ENCODE results near the gene ASNS.
"Not testable (repeated sequence)": the region's sequence is repeated elsewhere in the genome, so short reads cannot be mapped to it uniquely, and the experiment has no call there.

ASNS gene, protein sequence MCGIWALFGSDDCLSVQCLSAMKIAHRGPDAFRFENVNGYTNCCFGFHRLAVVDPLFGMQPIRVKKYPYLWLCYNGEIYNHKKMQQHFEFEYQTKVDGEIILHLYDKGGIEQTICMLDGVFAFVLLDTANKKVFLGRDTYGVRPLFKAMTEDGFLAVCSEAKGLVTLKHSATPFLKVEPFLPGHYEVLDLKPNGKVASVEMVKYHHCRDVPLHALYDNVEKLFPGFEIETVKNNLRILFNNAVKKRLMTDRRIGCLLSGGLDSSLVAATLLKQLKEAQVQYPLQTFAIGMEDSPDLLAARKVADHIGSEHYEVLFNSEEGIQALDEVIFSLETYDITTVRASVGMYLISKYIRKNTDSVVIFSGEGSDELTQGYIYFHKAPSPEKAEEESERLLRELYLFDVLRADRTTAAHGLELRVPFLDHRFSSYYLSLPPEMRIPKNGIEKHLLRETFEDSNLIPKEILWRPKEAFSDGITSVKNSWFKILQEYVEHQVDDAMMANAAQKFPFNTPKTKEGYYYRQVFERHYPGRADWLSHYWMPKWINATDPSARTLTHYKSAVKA

DNA sequence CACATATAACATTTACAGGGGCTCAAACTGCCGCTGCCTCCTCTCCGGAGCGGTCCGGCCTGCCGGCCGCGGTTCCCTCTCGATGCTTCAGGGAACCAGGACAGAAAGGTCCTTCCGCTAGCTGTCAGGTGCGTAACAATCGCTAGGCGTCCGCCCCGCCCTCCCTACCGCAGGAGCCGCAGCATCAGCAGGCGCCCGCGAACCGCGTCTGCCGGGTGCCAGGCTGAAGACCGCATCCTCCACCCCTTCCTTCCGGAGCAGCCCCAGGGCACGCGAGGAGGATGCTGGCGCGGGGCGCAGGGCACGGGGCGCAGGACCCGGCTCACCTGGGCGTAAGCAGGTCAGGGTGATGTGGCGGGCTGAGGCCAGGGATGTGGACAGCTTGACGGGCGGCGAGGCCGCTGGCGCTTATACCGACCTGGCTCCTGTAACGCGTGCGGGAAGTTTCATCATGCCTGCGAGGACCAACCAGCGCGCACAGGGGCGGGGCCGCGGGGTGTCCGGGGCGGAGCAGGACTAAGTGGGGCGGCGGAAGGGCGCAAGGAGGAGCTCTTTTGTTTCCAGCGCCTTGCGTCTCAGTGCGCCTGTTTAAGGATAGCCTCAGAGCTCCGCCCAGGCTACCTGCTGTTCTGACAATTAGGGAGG is at the start of gene ASNS:
TSS of gene ASNS (minus strand) at position 384 of the 645 bp plus-strand sequence. CDS start 3,252 bp downstream, outside the sequence.
- in situ Hi-C loops (cut with MboI; ENCODE audit: low sequenced_read_pairs): no loop called here

DNA sequence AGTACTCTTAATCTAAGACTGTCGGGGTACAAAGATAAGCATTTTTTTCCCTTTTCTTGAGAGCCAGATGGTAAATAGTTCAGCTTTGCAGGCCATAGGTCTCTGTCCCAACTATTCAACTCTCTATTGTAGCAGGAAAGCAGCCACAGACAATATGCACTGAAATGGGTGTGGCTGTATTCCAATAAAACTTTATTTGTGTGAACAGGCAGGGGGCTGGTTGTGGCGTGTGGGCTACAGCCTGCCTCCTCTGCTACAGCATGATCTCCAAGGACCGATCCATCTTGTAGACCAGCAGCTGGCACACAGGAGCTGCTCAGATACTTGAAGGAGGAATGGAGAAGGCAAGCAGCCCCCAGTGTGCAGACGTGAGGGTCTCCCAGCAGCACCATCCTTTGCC is 49.0 kb upstream of the ASNS start:
- in situ Hi-C loops (cut with MboI; ENCODE audit: low sequenced_read_pairs): not testable (repeated sequence)

DNA sequence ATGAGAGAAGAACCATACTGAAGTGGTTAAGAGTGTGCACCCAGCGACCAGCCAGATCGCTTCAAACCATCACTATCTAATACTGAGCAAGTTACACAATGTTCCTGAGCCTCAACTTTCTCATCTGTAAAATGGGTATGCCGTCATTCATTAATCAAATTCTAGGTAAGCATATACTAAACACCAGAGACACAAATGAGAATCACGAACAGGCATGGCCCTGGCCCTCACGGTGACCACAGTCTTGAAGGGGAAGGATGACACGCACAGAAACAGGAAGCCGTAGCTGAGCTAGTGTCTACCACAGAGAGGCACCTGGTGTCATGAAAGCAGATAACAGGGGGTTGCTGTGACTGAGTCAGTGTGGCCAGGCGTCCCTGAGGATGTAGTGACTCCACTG is 43.1 kb upstream of the ASNS start:
- in situ Hi-C loops (cut with MboI; ENCODE audit: low sequenced_read_pairs): not testable (repeated sequence)

DNA sequence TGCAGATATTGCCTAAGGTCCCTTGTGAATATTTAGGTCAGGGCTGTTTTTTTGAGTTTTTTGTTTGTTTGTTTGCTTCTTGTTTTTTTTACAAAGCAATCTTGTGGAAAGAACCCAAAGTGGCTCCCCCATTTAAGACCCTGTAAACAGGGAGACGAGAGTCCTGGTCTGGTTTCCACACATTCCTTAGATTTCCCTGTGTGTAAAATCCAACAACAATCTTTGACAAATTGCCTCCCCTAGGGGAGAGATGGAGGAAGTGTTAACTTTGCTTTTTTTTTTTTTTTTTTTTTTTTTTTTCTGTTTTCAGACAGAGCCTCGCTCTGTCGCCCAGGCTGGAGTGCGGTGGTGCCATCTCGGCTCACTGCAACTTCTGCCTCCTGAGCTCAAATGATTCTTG is 40.1 kb upstream of the ASNS start:
- in situ Hi-C loops (cut with MboI; ENCODE audit: low sequenced_read_pairs): not testable (repeated sequence)

DNA sequence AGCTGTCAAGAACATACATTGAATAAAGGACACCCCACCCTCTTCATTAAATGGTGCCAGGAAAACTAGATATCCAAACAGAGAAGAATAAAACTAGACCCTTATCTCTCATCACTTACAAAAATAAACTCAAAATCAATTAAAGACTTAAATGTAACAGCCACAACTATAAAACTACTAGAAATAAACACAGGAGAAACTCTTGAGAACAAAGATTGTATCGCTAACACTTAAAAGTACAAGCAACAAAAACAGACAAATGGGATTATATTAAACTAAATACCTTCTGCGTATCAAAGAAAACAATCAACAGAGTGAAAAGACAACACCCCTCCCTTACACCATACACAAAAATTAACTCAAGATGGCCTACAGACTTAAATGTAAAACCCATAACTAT is 24.7 kb upstream of the ASNS start:
- in situ Hi-C loops (cut with MboI; ENCODE audit: low sequenced_read_pairs): not testable (repeated sequence)

DNA sequence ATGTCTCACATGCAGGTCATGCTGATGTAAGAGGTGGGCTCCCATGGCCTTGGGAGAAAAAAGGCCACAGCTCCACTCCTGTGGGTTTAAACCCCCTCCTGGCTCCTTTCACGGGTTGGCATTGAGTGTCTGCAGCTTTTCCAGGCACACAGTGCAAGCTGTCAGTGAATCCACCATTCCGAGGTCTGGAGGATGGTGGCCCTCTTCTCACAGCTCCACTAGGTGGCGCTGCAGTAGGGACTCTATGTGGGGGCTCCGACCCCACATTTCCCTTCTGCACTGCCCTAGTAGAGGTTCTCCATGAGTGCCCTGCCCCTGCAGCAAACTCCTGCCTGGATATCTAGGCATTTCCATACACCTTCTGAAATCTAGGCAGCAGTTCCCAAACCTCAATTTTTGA is 19.5 kb upstream of the ASNS start:
- in situ Hi-C loops (cut with MboI; ENCODE audit: low sequenced_read_pairs): not testable (repeated sequence)

DNA sequence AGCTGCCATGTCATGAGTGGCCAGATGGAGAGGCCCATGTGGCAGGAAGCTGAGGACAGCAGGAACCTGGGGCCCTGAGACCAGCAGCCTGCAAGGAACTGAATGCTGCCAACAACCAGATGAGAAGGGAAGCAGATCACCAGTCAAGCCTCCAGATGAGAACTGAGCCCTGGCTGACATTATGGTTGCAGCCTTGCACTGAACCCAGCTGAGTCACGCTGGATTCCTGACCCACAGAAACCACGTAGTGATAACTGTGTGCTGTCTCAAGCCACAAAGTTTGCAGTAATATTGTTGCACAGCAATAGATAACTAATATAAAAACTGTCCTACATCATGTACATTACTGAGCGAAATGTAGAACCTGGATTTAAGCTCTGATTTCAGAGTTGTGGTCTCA is 7.3 kb upstream of the ASNS start:
- in situ Hi-C loops (cut with MboI; ENCODE audit: low sequenced_read_pairs): not testable (repeated sequence)

DNA sequence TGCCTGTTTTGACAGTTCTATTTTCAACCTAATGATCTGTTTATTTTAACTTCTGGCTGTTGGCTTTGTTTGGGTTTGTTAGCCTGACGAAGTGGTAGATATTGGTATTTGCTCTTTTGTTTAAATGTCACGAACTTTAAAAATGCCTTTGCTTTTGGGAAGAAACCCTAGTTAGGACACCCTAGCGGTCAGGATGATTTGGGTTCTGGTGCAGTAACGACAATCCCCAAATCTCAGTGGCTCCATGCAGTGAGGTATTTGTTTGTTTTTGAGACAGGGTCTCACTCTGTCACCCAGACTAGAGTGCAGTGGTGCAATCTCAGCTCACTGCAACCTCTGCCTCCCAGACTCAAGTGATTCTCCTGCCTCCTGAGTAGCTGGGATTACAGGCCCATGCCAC is 2.7 kb upstream of the ASNS start:
- in situ Hi-C loops (cut with MboI; ENCODE audit: low sequenced_read_pairs): not testable (repeated sequence)

DNA sequence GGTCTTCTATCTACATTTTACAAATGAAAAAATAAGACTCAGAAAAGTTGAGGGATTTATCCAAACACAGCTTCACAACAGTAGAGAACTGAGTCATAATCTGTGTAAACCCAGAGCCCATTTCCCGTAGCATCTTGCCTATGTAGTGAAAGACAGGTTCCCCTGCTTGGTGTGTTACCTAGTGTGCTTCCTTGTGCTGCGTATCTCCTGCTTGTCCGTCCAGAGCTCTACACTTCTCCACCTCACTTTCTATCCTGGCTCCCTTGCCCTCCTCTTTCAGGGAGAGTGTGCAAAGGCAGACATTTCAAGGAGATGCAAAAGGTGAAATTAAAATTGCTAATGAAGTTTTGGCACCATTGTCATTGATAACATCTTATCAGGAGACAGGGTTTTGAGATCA is 1.4 kb upstream of the ASNS start:
- in situ Hi-C loops (cut with MboI; ENCODE audit: low sequenced_read_pairs): no loop called here

DNA sequence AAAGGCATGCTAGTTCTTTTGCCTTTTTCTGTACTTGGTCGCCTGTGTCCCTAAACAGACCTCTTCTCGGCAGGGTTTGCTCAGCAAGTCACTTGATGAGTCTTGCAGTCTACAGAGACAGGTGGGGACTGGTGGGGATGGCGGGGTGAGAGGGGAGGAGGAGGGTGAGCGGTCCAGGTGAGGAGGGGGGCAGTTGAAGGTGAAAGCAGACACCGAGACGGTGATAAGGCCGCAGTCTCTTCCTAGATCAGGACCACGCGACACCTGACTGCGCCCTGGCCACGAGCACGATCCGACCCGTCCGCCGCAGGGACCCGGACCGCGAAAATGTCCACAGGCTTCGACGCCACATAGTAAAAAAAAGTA is 566 bp downstream of the ASNS start:
- in situ Hi-C loops (cut with MboI; ENCODE audit: low sequenced_read_pairs): no loop called here

DNA sequence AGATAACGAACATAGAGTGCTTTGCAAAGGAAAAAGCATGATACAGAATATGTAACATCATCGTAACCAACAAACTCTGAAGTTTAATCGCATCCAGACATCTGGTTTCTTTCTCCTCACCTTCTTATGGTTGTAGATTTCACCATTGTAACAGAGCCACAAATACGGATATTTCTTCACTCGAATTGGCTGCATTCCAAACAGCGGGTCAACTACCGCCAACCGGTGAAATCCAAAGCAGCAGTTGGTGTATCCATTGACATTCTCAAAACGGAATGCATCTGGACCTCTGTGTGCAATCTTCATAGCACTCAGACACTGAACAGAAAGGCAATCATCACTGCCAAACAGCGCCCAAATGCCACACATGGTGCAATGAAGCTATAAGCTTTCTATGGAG is 3.4 kb downstream of the ASNS start:
- in situ Hi-C loops (cut with MboI; ENCODE audit: low sequenced_read_pairs): no loop called here

DNA sequence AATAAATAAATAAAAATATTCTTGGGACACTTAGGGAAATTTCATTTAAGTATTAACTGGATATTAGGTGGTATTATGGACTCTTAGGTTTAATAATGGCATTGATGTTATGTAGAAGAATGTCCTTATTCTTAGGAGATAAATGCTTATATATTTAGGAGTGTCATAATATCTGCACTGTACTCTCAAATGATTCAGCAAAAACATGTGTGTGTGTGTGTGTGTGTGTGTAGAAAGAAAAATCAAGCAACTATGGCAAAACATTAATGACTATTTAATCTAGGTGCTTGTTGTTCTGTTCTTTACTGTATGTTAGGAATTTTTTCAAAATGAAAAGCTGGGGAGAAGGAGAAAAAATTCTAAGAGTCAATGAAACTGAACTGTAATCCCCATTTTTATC is 3.9 kb downstream of the ASNS start:
- in situ Hi-C loops (cut with MboI; ENCODE audit: low sequenced_read_pairs): no loop called here

DNA sequence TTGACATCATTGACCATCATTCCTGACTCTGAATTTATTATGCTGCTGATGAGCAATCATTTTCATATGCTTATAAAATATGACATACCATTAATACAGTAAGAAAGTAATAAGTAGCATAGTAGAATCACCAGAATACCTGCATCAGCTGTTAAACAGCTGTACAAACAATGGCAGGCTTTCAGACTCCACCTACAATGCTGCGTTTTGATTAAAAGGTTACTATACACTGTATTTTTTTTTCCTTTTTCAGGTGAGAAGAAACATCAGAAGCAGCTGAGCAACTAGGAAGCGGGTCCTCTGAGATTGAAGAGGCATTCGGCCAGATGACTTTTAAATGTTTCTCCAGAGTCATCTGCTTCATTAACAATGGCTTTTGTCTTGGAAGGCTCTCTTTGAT is 7.1 kb downstream of the ASNS start:
- in situ Hi-C loops (cut with MboI; ENCODE audit: low sequenced_read_pairs): no loop called here

DNA sequence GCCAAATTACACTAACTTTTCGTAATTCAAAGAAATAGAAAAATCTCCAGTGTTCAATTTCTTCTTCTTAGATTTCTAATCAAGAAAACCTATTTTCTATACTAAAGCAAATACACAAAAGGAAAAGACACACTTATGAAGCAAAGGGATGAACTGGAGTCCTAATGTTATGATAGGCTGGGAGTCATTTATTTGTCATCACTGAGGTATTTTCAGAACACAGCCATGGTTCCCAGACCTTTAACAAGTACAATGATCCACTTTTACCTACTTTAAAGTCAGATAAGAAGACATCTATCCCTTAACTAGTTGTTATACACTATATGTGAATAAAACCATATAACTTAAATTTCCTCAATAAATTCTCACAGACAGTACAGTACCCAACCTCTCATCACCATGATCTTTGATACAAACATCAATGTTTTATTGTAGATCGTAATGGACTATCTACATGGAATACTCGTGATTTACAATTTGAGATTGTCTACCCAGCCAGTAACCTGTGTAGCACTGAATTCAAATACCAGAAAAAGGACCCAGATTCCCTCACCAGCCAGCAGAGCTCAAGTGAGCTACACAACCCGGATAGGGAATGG is 12.5 kb downstream of the ASNS start:
- in situ Hi-C loops (cut with MboI; ENCODE audit: low sequenced_read_pairs): no loop called here

DNA sequence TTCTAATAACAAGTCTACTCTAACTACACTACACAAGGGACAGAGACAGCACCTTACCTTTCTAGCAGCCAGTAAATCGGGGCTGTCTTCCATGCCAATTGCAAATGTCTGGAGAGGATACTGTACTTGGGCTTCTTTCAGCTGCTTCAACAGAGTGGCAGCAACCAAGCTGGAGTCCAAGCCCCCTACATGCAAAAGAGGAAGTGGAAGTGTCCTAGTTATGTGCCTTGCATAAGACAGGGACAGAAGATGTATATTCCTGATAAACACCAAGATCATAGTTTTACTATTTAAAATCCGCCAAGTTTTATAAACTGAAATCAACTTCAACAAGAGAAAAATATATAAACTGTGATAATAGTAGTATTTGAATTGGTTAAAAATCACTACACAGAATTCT is 14.0 kb downstream of the ASNS start:
- in situ Hi-C loops (cut with MboI; ENCODE audit: low sequenced_read_pairs): no loop called here

DNA sequence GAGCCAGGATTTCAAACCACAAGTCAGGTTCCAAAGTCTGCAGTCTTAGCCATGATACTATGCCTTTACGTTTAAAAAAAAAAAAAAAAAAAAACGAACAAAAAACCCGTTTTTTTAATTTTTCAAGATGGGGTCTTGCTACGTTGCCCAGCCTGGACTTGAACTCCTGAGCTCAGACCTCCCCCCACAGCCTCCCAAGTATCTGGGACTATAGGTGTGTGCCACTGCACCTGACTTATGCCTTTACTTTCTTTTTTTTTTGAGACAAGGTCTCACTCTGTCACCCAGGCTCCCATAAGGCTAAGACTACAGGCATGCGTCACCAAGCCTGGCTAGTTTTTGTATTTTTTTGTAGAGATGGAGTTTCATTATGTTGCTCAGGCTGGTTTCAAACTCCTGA is 14.7 kb downstream of the ASNS start:
- in situ Hi-C loops (cut with MboI; ENCODE audit: low sequenced_read_pairs): no loop called here

DNA sequence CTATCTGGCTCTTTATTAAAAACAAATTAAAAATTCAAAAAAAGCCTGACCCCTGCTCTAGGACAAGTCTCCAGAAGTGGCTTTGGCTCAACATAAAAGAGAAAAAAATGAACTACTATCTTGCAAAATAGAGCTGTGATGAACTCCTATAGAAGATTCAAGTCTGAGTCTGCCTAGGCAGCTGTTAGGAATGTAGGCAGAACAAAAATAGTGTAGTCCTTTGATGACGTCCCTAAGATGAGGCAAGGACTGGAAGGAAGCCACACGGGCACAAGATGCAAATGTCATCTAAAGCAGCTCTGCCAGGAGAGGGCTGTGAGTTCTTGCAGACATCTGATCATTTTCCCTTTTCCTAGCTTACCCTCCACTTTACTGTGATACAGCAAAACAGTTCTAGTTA is 20.5 kb downstream of the ASNS start:
- in situ Hi-C loops (cut with MboI; ENCODE audit: low sequenced_read_pairs): no loop called here

DNA sequence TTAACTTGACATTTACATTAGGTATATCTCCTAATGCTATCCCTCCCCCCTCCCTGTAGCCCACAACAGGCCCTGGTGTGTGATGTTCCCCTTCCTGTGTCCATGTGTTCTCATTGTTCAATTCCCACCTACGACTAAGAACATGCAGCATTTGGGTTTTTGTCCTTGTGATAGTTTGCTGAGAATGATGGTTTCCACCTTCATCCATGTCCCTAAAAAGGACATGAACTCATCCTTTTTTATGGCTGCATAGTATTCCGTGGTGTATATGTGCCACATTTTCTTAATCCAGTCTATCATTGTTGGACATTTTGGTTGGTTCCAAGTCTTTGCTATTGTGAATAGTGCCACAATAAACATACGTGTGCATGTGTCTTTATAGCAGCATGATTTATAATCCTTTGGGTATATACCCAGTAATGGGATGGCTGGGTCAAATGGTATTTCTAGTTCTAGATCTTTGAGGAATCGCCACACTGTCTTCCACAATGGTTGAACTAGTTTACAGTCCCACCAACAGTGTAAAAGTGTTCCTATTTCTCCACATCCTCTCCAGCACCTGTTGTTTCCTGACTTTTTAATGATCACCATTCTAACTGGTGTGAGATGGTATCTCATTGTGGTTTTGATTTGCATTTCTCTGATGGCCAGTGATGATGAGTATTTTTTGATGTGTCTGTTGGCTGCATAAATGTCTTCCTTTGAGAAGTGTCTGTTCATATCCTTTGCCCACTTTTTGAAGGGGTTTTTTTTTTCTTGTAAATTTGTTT is 21.8 kb downstream of the ASNS start:
- in situ Hi-C loops (cut with MboI; ENCODE audit: low sequenced_read_pairs): not testable (repeated sequence)

DNA sequence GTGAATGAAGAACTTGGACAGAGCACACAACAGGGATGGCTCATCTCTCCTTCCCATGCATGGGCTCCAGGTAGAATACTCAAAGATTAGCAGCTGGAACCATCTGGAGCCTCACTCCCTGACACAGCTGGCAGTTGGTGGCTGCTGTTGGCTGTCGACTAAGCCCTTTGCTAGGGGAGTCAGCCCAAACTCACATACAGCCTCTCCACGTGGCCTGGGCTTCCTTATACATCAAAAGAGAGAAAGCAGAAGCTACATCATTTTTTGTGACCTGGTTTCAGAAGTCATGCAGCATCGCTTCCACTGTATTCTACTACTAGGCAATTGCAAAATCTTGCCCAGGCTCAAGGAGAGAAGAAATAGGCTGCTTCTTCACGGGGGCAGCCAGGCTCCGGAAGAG is 24.4 kb downstream of the ASNS start:
- in situ Hi-C loops (cut with MboI; ENCODE audit: low sequenced_read_pairs): loop anchor here (25.0 kb wide), 1 partner anchor 735 kb away; the partner anchor contains the start of gene SDHAF3

DNA sequence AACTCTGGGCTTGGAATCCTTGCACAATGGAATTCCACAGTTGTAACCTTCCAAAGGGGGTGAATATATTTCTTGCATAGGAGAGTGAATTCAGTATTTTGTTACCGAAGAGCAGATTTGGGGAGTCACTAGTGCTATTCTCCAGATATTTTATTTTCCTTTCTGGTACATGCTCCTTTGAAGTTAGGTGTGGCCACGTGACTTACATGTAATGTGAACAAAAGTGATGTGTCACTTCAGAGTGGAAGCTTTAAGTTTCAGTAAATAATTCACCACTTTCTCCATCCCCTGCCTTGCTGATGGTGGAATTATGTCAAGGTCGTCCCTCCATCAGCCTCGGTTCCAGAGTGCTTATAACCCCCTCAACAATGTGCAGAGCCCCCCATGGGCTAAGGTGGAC is 25.3 kb downstream of the ASNS start:
- in situ Hi-C loops (cut with MboI; ENCODE audit: low sequenced_read_pairs): loop anchor here (25.0 kb wide), 1 partner anchor 735 kb away; the partner anchor contains the start of gene SDHAF3
